Spleen (tissue), 7 donors: ENCODE measurements around the gene CUBN.

Experiments
- CTCF ChIP-seq, 11 experiments: fragments of 200-600 bp in 7 of 11; fragments of 450-650 bp in 4 of 11; sonication (generic) in 4 of 11; IDR thresholded peaks in 8 of 11; conservative IDR thresholded peaks in 3 of 11; 1 replicate in 7 of 11; 2 replicates in 4 of 11; pipeline versions ENCODE4 v1.4.0 to v1.8.0; 2016 to 2021; ENCODE audit warnings: antibody characterized with exemption in 11 of 11, inconsistent platforms in 4 of 11, mild to moderate bottlenecking in 1 of 11
- POLR2AphosphoS5 ChIP-seq, 3 donors: sonication (generic); formaldehyde crosslinking; IDR thresholded peaks; one replicate each; pipeline ENCODE4 v1.5.1; 2017; ENCODE audit warnings: antibody characterized with exemption in 3 of 3
- donor health status: DM: no; HTN: no; CAD: no; lungs with moderate emphysema.
- donor health status: DM: no; HTN: no; CAD: no.
- donor health status: DM: no; HTN: no; CAD: no.

GRCh38 chr10:16828114-16828568, 301.5 kb downstream of the CUBN start:
- TF ChIP-seq CTCF (IDR thresholded peaks at IDR 0.05 in 8 of 11, conservative IDR thresholded peaks at IDR 0.05 in 3 of 11) (peak in 10 of 11 experiments; percentile 34 to 76 (median 60)), POLR2AphosphoS5 (IDR thresholded peaks at IDR 0.05) (no peak)
